Lung (tissue), 12 donors: ENCODE results near the gene RIPOR2. TPM values are rescaled to one million over a fixed set of nuclear protein-coding genes. Genes with fewer than 3 reads are reported as not detected.
A peak's percentile ranks its signal among the peaks of the same experiment; 100 is the strongest.

ENCODE experiments used
- ATAC-seq: fragments of 200-7000 bp; cut with Tn5 transposase; one replicate; pipeline ENCODE4 v1.9.1; 2020; ENCODE audit warnings: moderate number of reproducible peaks; ENCODE audit not compliant: insufficient read depth, low FRiP score
- DNase-seq, 3 donors: peaks; one replicate each; pipeline ENCODE4 v3.0.0-alpha.2; 2013 to 2017
- H3K27ac ChIP-seq, 2 donors: one replicate each; pipeline ENCODE4 v1.5.1; 2013; ENCODE audit warnings: mild to moderate bottlenecking in 2 of 2, moderate library complexity in 2 of 2, control low read depth in 1 of 2, inconsistent platforms in 1 of 2, low read depth in 1 of 2, low read length in 1 of 2
- H3K27me3 ChIP-seq, 3 donors: one replicate each; pipeline ENCODE4 v1.5.1; 2013; ENCODE audit warnings: low read length in 2 of 3; ENCODE audit not compliant: control insufficient read depth in 3 of 3, insufficient read depth in 3 of 3
- H3K36me3 ChIP-seq, 4 donors: one replicate each; pipeline ENCODE4 v1.5.1; 2013; ENCODE audit warnings: low read length in 4 of 4, mild to moderate bottlenecking in 1 of 4, moderate library complexity in 1 of 4; ENCODE audit not compliant: control insufficient read depth in 4 of 4, insufficient read depth in 4 of 4
- H3K4me1 ChIP-seq, 5 donors: one replicate each; pipeline ENCODE4 v1.5.1; 2013; ENCODE audit warnings: low read length in 5 of 5, mild to moderate bottlenecking in 2 of 5, moderate library complexity in 1 of 5; ENCODE audit not compliant: control insufficient read depth in 5 of 5, insufficient read depth in 5 of 5
- H3K4me3 ChIP-seq: one replicate; pipeline ENCODE4 v1.5.1; 2013; ENCODE audit warnings: mild to moderate bottlenecking, control low read depth, moderate library complexity
- H3K9ac ChIP-seq, 2 donors: one replicate each; pipeline ENCODE4 v1.5.1; 2013; ENCODE audit warnings: low read length in 2 of 2, control low read depth in 1 of 2; ENCODE audit not compliant: insufficient read depth in 1 of 2
- H3K9me3 ChIP-seq, 4 donors: one replicate each; pipeline ENCODE4 v1.5.1; 2013; ENCODE audit warnings: low read length in 3 of 4, mild to moderate bottlenecking in 1 of 4, moderate library complexity in 1 of 4; ENCODE audit not compliant: control insufficient read depth in 4 of 4, insufficient read depth in 3 of 4
- WGBS, 2 donors: extraction: QIAGEN DNeasy Blood & Tissue Kit; methylation state at CpG; one replicate each; pipeline ENCODE4 v1.1.7; 2013; 5-methylcytosine and 5-hydroxymethylcytosine counted together
- polyA plus RNA-seq, 2 donors: library from polyadenylated mRNA; stranded (reverse); fragments of 200-250 nt; gene quantifications; one replicate each; pipeline ENCODE4 v1.2.1, GENCODE V29; 2013
- total RNA-seq, 2 donors: library from RNA; depleted of rRNA in 1 of 2; stranded (reverse); fragments of >200 nt in 1 of 2; gene quantifications; one replicate each; pipeline ENCODE4 v1.2.1, GENCODE V29; 2014 to 2021
- TF ChIP-seq, protein P1 (sequence below): IDR thresholded peaks from 2 replicates; pipeline ENCODE4 v1.5.1; 2012; ENCODE audit warnings: mild to moderate bottlenecking; ENCODE audit errors: control extremely low read depth, extremely low read depth
- donor health status: control.
- donor health status: control.
- donor health status: Bipolar disorder and iron deficiency.
- donor health status: healthy.
- donor health status: DM: yes; HTN: yes; CAD: no.

RIPOR2 gene
- total and polyA plus RNA-seq, 4 donors: 7.9 to 97.6 (median 42.7) TPM

DNA sequence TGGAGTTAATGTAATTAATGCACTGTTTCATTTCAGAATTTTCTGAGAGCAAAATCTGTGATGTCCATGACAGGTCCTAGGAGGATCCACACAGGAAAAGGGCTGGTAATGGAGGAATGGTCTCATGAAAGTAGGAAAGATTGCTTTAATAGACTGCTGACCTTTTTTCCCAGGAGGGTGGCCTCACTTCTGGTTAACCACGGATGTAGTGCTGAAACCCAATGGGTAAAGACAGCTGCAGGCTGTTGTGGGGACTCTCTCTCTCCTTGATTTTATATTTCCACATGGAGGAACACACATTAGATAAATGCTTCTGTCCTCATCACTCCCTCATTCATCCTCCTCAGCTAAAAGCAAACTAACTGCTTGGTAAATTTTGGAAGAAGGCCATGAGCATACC, 23.6 kb upstream of the RIPOR2 start:
- H3K4me3 ChIP-seq: no peak overlapping the region
- H3K4me1 ChIP-seq: peaks cover 0 to 8% (median 0%) of the 10 kb centered on the region in 5 donors
- H3K27ac ChIP-seq: no peak overlapping the region
- WGBS, 2 donors: 30 to 50% methylated on average over 1 of the region's 1 CpG
- H3K36me3 ChIP-seq: no peaks in the 10 kb centered on the region
- TF ChIP-seq, protein P1, sequence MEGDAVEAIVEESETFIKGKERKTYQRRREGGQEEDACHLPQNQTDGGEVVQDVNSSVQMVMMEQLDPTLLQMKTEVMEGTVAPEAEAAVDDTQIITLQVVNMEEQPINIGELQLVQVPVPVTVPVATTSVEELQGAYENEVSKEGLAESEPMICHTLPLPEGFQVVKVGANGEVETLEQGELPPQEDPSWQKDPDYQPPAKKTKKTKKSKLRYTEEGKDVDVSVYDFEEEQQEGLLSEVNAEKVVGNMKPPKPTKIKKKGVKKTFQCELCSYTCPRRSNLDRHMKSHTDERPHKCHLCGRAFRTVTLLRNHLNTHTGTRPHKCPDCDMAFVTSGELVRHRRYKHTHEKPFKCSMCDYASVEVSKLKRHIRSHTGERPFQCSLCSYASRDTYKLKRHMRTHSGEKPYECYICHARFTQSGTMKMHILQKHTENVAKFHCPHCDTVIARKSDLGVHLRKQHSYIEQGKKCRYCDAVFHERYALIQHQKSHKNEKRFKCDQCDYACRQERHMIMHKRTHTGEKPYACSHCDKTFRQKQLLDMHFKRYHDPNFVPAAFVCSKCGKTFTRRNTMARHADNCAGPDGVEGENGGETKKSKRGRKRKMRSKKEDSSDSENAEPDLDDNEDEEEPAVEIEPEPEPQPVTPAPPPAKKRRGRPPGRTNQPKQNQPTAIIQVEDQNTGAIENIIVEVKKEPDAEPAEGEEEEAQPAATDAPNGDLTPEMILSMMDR: no peak
- H3K9ac ChIP-seq: no peak overlapping the region
- no peaks in the 10 kb centered on the region for H3K27me3 ChIP-seq
- peaks cover 0 to 4% (median 0%) of the 10 kb centered on the region in 4 donors for H3K9me3 ChIP-seq
- DNase-seq: no peak
- no peak for ATAC-seq

DNA sequence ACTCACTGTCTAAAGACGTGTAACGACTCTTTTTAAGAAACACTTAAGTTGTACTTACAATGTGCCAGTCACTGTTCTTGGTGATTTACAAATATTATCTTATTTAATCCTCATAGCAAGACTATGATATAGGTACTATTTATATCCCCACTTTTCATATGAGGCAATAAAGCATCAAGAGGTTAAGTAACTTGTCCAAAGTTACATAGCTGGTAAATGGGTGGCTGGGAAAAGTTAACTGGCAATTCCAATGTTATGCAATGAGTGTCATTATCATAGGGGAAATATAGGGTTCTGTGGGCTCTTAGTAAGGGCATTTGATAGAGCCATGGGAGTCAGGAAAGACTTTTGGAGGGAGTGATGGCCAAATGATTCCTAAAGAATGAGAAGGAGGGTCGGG, 21.4 kb upstream of the RIPOR2 start:
- Histone ChIP-seq H3K36me3 (no peaks in the 10 kb centered on the region), H3K9me3 (peaks cover 0 to 5% (median 0%) of the 10 kb centered on the region in 4 donors), H3K27me3 (peaks cover 0 to 3% (median 0%) of the 10 kb centered on the region in 3 donors), H3K27ac (no peak overlapping the region), H3K4me1 (peaks cover 0 to 8% (median 0%) of the 10 kb centered on the region in 5 donors), H3K4me3 (no peak overlapping the region), H3K9ac (no peak overlapping the region)
- DNase-seq: no peak
- ATAC-seq: no peak
- TF ChIP-seq, protein P1: no peak
- 67 to 79% methylated on average over 3 of the region's 3 CpGs for WGBS, 2 donors

DNA sequence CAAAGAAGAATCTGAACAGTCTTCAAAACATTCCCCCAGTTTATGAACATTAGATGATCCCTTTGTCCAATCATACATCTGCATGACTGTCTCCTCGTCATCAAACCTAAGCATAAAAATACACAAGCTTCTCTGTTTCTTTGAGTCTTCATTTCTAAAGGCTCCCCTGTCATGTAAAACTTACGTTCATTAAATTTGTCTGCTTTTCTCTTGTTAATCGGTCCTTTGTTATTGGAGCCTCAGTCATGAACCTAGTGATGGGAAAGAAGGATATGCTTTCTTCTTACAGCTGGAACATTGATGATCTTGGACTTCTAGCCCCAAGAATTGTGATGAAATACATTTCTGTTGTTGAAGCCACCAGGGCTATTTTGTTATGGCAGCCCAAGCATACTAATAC, 18.0 kb upstream of the RIPOR2 start:
- Histone ChIP-seq H3K27ac (no peak overlapping the region), H3K9ac (no peak overlapping the region), H3K4me1 (peaks cover 0 to 15% (median 0%) of the 10 kb centered on the region in 5 donors), H3K9me3 (peaks cover 0 to 2% (median 0%) of the 10 kb centered on the region in 4 donors), H3K4me3 (no peak overlapping the region), H3K36me3 (no peaks in the 10 kb centered on the region), H3K27me3 (peaks cover 0 to 5% (median 0%) of the 10 kb centered on the region in 3 donors)
- ATAC-seq: no peak
- TF ChIP-seq, protein P1: no peak
- DNase-seq: no peak
- 93 to 94% methylated on average over 3 of the region's 3 CpGs for WGBS, 2 donors

DNA sequence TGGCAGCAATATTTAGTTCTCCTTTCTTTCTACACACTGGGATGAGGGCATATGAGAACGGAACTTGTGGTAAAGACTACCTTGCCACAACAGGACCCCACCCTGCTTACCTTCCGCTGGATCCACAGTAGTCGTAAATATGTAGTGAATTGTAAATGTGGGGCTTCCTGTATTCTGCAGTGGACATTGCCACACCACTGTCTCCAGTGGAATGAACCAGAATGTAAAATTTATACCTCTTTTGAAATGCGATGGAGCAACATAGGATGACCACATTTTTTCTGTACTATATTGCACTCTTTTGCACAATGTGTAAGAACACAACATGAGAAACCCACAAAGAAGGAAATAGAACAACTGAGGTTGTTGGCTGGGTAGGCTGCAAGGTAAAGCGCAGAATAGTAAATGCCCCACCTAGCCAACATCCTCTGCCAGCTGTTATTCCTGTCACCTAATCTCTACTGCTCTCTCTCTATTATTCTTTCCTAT, 16.1 kb upstream of the RIPOR2 start:
- H3K9ac ChIP-seq: no peak overlapping the region
- TF ChIP-seq, protein P1: no peak
- H3K27ac ChIP-seq: no peak overlapping the region
- DNase-seq (no peak), ATAC-seq (peak; percentile 87)
- H3K36me3 ChIP-seq: no peaks in the 10 kb centered on the region
- H3K4me1 ChIP-seq: peaks cover 0 to 15% (median 0%) of the 10 kb centered on the region in 5 donors
- peaks cover 0 to 5% (median 0%) of the 10 kb centered on the region in 3 donors for H3K27me3 ChIP-seq
- 30 to 60% methylated on average over 5 of the region's 5 CpGs for WGBS, 2 donors
- H3K4me3 ChIP-seq: no peak overlapping the region
- H3K9me3 ChIP-seq: peaks cover 0 to 2% (median 0%) of the 10 kb centered on the region in 4 donors
